ENCODE data around the gene GPALPP1.
"Not testable (repeated sequence)": the region's sequence is repeated elsewhere in the genome, so short reads cannot be mapped to it uniquely, and the experiment has no call there.

GPALPP1 gene

DNA sequence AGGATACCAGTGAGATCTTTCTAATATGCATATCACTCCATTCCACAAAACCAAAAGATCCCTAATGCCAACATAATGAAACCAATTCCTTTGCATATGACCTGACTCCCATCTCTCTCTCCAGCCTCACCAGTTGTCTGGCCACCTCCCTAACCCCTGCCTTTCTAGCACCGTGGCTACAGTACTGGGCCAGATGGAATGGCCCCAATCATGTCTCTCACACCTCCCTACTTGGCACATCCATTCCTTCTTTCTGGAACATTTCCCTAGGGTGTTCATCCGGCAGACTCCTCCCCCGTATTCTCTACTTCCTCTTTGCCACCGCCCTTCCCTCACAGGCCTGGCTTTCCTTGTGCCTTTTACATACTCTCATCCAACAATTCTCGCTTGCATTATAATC, 62.0 kb downstream of the GPALPP1 start:
- TF ChIP-seq, protein P1, sequence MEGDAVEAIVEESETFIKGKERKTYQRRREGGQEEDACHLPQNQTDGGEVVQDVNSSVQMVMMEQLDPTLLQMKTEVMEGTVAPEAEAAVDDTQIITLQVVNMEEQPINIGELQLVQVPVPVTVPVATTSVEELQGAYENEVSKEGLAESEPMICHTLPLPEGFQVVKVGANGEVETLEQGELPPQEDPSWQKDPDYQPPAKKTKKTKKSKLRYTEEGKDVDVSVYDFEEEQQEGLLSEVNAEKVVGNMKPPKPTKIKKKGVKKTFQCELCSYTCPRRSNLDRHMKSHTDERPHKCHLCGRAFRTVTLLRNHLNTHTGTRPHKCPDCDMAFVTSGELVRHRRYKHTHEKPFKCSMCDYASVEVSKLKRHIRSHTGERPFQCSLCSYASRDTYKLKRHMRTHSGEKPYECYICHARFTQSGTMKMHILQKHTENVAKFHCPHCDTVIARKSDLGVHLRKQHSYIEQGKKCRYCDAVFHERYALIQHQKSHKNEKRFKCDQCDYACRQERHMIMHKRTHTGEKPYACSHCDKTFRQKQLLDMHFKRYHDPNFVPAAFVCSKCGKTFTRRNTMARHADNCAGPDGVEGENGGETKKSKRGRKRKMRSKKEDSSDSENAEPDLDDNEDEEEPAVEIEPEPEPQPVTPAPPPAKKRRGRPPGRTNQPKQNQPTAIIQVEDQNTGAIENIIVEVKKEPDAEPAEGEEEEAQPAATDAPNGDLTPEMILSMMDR (conservative IDR thresholded peaks at IDR 0.05; ENCODE audit: low read depth): no peak
- no peak overlapping the region for H3K27ac ChIP-seq
- ChIA-PET CTCF (interaction anchor here (0.6 kb wide), 1 partner anchor 12 kb away, joined by 4 read pairs; no protein-coding TSS in a partner anchor), POLR2A (ENCODE audit: low non-redundant PET) (no interaction called here)
- no peak for DNase-seq (ENCODE audit: low spot score)

DNA sequence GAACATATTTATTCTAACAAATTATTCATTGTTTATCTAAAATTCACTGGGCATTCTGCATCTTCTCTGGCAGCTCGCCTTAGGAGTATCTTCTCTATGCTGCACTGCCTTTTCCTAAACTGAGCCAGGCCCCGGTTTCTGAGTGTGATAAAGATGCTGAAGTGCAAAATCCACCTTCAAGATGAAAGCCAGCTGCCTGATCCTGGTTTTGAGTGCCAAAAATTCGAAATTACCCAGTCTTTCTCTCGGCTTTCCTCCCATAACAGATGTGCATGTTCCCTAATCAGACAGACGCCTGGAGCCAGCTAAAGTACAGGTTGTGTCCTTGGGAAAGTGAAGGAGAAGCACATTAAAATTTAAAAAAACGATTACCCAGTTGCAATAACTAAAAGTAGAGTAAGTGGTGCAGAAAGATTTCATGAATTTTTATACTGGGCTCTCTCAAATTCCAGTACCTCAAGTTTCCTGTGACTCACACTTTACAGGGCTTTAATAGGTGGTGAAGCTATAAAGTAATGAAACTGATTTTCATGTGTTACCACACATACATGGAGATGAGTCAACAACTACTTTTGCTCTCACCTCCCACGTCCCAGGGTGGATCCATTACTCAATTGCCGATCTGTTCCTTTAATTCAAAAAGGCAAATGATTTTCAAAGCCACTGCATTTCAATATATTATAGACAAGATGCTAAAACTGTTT, 66.0 kb downstream of the GPALPP1 start:
- TF ChIP-seq, protein P1 (conservative IDR thresholded peaks at IDR 0.05; ENCODE audit: low read depth): no peak
- CTCF ChIA-PET: no interaction called here
- peak; percentile 90 for DNase-seq (ENCODE audit: low spot score)
- POLR2A ChIA-PET (ENCODE audit: low non-redundant PET): no interaction called here
- H3K27ac ChIP-seq: peak overlapping the region; percentile 97

DNA sequence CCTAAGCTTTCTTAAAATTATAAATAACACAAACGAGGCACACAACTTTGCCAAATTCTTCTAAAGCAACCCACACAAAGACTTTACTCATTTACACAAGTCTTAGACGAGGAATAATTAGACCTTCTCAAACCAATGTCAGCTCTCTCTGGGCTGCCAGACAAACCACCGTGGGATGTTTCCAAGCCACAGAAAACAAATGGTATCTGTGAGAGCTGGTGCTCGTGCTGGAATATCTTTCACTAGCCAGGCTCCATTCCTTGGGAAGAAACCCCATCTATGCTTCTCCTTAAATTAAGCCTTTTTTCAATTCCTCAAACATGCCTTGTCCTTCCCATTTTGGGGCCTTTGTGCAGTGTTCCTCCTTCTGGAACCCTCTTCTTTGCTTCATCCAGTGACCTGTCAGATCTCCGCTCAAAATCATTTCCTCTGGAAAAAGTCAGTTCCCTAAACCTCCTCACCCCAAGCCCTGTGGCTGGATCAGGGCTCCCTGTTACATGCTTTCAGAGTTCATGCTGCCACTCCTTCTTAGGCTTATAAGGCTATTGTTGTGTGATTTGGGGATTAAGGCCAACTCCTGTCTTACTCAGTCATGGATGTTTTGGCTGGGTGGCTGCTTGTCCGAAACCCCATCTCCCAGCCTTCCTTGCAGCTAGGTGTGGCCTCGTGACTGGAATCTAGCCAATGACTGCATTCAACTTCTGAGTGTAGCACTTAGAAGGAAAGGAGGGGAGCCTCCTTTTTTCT, 66.7 kb downstream of the GPALPP1 start:
- CTCF ChIA-PET: interaction anchor here (0.6 to 0.7 kb wide), 2 partner anchors 9 to 42 kb away, joined by 3 to 5 read pairs; no protein-coding TSS in a partner anchor
- DNase-seq (ENCODE audit: low spot score): peak; percentile 47
- TF ChIP-seq, protein P1 (conservative IDR thresholded peaks at IDR 0.05; ENCODE audit: low read depth): no peak

DNA sequence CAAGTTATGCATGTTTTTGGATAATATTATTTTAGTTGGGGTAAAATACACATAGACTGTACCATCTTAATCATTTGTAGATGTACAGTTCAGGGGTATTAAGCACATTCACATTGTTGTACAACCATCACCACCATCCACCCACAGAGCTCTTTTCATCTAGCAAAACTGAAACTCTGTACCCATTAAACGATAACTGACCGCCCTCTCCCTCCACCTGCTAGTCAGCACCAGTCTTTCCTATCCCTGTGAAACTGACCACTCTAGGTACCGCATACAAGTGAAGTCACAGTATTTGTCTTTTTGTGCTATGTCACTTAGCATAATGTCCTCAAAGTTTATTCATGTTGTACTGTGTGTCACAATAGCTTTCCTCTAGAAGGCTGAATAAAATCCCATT, 70.7 kb downstream of the GPALPP1 start:
- ChIA-PET CTCF (interaction anchor here (0.6 kb wide), 1 partner anchor 151 kb away, joined by 3 read pairs; no protein-coding TSS in a partner anchor), POLR2A (ENCODE audit: low non-redundant PET) (no interaction called here)
- TF ChIP-seq, protein P1 (conservative IDR thresholded peaks at IDR 0.05; ENCODE audit: low read depth): no peak
- H3K27ac ChIP-seq: no peak overlapping the region
- no peak for DNase-seq (ENCODE audit: low spot score)

More for the DNA sequence above, 66.7 kb downstream of the GPALPP1 start:
- H3K27ac ChIP-seq: peak overlapping the region; percentile 97
- POLR2A ChIA-PET (ENCODE audit: low non-redundant PET): no interaction called here

DNA sequence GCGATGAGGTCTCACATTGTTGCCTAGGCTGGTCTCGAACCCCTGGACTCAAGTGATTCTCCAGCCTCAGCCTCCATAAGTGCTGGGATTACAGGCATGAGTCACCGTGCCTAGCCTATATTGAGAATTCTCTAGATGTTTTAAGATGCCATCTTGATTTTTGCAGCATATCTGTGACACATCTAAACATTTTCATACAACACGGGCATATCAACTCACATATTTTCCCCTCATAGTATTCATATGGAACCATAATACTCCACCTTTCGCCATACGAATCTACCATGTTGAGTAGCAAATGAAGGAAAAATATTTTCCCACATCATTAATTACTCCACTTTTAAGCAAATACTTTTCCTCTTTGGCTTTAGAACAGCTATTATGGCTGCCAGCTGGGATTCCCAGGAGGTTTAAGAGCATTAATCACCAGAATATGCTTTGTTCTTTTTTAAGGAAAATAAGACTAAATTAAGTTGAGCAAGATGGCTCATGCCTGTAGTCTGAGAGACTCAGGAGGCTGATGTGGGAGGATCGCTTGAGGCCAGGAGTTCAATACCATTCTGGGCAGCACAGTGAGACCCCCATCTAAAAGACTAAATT, 74.0 kb downstream of the GPALPP1 start:
- CTCF ChIA-PET: interaction anchor here (0.7 to 1.3 kb wide), 2 partner anchors 12 to 218 kb away, joined by 4 to 5 read pairs; no protein-coding TSS in a partner anchor
- H3K27ac ChIP-seq: no peak overlapping the region
- DNase-seq (ENCODE audit: low spot score): no peak
- POLR2A ChIA-PET (ENCODE audit: low non-redundant PET): no interaction called here
- TF ChIP-seq, protein P1 (conservative IDR thresholded peaks at IDR 0.05; ENCODE audit: low read depth): no peak

DNA sequence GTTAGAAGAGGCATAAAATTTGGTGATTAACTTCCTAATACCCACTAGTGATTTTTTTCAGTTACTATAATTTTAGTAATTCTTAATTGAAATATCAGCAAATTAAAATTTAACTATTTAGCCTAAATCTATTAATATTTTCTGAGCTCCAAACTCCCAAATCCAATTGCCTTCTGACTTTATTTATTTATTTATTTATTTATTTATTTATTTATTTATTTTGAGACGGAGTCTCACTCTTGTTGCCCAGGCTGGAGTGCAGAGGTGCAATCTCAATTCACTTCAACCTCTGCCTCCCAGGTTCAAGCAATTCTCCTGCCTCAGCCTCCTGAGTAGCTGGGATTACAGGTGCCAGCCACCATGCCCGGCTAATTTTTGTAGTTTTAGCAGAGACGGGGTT, 74.6 kb downstream of the GPALPP1 start:
- DNase-seq (ENCODE audit: low spot score); POLR2A ChIA-PET (ENCODE audit: low non-redundant PET); H3K27ac ChIP-seq: not testable (repeated sequence)
- CTCF ChIA-PET: interaction anchor here (0.6 to 0.9 kb wide), 2 partner anchors 11 to 24 kb away, joined by 3 read pairs; no protein-coding TSS in a partner anchor

Data from RWPE1 (cell line).